Epithelial cell of proximal tubule (primary cell): ENCODE results near the gene ASCL2. TPM values are rescaled to one million over a fixed set of nuclear protein-coding genes. Genes with fewer than 3 reads are reported as not detected.

Experiments used
- DNase-seq: peaks from one replicate; pipeline ENCODE4 v3.0.0-alpha.2; 2011; ENCODE audit warnings: low read depth
- H3K4me3 ChIP-seq: 2 replicates; pipeline ENCODE4 v1.5.1; 2011; ENCODE audit warnings: low read depth, mild to moderate bottlenecking, low read length
- total RNA-seq: library from RNA; depleted of rRNA; stranded (reverse); fragments of >200 nt; gene quantifications from 2 replicates; pipeline ENCODE4 v1.2.3, GENCODE V29; 2015
- TF ChIP-seq, protein P1 (sequence below): conservative IDR thresholded peaks from 2 replicates; pipeline ENCODE4 v1.5.1; 2012; ENCODE audit warnings: low read depth, mild to moderate bottlenecking, low read length

Gene ASCL2
- total RNA-seq, 1 donor from 2014 or later = 0.12 TPM

DNA sequence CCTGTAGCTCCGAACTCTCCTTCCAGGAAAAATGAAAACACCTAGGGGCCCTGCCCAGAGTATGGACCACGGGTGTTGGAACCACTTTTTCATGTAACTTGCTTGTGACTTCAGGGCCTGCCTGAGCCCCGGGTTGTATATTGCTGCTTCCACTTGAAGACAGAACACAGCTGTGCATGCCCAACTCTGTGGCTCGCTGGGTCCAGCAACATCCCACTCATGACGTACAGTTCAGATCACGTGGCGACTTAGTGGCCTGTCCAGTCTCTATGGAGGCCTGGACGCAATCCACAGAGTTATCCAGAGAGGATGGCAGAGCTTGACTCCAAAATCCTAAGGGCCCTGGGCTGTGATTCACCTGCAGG, 24.5 kb upstream of the ASCL2 start:
- TF ChIP-seq, protein P1, sequence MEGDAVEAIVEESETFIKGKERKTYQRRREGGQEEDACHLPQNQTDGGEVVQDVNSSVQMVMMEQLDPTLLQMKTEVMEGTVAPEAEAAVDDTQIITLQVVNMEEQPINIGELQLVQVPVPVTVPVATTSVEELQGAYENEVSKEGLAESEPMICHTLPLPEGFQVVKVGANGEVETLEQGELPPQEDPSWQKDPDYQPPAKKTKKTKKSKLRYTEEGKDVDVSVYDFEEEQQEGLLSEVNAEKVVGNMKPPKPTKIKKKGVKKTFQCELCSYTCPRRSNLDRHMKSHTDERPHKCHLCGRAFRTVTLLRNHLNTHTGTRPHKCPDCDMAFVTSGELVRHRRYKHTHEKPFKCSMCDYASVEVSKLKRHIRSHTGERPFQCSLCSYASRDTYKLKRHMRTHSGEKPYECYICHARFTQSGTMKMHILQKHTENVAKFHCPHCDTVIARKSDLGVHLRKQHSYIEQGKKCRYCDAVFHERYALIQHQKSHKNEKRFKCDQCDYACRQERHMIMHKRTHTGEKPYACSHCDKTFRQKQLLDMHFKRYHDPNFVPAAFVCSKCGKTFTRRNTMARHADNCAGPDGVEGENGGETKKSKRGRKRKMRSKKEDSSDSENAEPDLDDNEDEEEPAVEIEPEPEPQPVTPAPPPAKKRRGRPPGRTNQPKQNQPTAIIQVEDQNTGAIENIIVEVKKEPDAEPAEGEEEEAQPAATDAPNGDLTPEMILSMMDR = no peak
- no peak overlapping the region for H3K4me3 ChIP-seq
- DNase-seq = no peak

DNA sequence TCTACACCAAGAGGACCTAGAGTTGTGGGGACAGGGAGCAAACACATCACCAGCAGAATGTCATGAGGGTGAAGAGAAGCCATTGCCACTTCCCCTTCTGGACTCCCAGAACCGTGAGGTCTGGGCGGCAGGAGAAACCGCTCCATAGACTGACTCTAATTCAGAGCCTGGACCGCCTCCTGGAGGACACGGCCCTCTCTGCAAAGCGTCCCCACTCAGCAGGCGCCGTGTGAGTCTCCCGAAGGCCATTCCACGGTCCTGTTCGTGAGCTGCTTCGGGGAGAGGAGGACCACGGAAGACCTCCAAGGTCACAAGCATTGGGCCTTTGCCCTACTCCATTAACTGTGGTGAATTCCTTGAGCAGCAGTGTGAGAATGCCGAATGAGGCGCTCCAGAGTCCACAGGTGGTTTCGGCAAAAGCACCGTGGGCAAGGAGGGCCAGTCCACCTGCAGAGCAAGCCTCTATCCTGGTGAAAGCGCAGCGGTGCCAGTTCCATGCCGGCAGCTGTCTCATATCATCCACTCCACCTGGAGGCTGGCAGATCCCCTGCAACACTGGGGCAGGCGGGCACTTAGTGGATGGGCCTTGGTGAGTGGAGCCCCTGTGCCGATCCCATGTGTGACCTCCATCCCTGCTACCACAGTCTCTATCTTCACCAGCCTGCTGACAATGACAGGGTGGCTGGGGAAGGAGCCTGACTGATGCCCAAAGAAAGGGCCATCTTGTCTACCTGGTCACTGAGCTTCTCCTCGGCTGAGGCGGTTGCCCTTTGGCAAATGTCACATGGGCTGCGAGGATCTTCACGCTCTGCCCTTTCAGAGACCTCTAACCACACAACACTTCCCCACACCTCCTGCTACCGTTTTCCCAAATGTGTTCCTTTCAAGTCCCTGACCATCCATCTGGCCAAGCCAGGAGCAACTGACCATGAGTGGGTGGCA, 23.9 kb upstream of the ASCL2 start:
- no peak overlapping the region for H3K4me3 ChIP-seq
- DNase-seq = no peak
- TF ChIP-seq, protein P1 = no peak

DNA sequence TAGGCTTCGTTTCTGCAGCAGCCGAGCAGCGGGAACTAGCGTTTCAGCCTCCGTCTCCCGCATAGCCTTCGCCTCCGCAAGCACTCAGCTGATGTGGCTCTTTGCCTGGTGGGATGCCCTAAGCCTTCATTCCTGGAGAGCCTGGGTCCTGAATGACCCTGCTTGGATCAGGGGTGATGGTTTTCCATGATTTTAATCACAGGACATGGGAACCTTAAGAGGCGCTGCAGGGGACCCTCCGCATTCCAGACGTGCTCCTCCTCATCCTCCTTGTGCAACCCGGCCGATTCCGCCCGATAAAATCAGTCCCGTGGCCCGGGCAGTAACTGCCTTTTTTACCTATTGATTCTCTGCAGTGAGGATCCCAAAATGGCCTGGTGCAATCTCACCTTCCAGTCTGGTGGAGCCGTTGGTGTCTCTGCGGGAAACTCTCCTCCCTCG, 23.2 kb upstream of the ASCL2 start:
- no peak for DNase-seq
- TF ChIP-seq, protein P1 = no peak
- no peak overlapping the region for H3K4me3 ChIP-seq

DNA sequence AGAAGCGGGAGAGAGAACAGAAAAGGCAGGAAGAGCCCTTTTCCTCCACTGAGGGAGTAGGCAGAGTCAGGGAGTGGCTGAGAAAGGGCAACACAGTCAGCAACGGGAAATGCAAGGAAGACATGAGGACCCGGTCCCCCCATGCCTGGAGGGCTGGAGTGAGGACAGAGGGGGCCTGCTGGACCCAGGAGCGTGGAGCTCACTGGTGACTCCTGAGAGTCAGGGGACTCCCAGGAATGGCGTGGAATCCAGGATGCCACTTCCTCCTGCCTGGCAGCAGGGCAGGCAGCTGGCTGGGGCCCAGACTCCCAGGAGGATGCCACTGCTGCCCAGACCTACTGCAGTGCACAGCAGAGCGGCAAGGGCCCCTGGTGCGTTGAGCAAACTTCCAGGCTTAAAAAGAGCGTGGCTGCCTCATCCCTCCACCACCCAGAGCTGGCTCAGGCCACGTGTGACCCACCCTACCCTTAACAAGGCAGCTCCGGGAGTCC, 20.0 kb upstream of the ASCL2 start:
- TF ChIP-seq, protein P1 = no peak
- DNase-seq = no peak

DNA sequence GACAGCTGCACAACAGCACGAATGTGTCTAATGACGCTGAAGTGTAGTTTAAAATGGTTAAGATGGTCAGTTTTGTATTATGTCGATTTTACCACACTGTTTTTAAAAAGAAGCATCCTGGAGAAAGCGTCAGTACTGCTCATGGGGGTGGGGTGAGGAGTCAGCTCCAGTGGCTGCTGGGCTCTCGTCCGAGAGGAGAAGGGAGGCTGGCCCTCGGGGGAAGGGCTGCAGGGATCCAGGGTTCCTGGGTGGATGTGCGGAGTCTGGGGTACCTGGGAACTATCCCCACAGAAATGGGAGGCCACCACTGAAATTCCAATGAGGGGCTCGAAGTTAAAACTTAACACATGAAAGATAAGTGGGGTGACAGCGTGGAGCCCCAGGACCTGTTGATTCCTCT, 19.5 kb upstream of the ASCL2 start:
- DNase-seq = no peak
- TF ChIP-seq, protein P1 = no peak
- no peak overlapping the region for H3K4me3 ChIP-seq

More for the DNA sequence above, 20.0 kb upstream of the ASCL2 start:
- no peak overlapping the region for H3K4me3 ChIP-seq

DNA sequence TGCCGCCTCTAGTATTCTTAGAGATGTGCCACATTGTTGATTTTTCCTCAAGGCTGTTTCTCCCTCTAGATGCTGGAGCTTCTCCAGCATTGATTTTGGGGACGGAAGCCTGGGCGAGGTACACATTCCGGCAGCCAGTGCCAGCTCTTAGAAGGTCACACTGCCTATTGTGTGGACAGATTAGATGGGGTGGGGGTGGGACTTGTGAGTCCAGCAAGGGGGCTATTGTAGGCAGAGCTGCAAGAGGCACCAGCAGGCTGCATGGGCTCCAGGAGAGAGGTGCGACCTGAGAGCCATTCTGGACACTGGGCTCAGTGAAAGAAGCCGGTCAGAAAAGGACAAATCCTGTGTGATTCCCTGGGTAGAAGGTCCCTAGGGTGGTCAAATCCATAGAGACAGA, 19.0 kb upstream of the ASCL2 start:
- no peak for DNase-seq
- H3K4me3 ChIP-seq = no peak overlapping the region
- TF ChIP-seq, protein P1 = no peak
